CD4-positive, alpha-beta T cell (primary cell): ENCODE measurements around the gene RASA2. TPM values are rescaled to one million over a fixed set of nuclear protein-coding genes. Genes with fewer than 3 reads are reported as not detected.
A peak's percentile ranks its signal among the peaks of the same experiment; 100 is the strongest.

Experiments
- ATAC-seq: fragments of 200-7000 bp; cut with Tn5 transposase; one replicate; pipeline ENCODE4 v1.10.0; 2022; ENCODE audit warnings: mild to moderate bottlenecking; ENCODE audit not compliant: poor library complexity
- CTCF ChIA-PET: fragments of 350-600 bp; sonication (Branson Sonifier 250); formaldehyde crosslinking; loops from one replicate; lab custom pipeline; 2021; ENCODE audit warnings: antibody characterized with exemption, inconsistent platforms; lab: Charles Lee
- POLR2A ChIA-PET: fragments of 350-600 bp; sonication (Branson Sonifier 250); formaldehyde crosslinking; loops from one replicate; lab custom pipeline; 2021; ENCODE audit warnings: antibody characterized with exemption, inconsistent platforms; lab: Charles Lee
- DNase-seq, 14 experiments: peaks; one replicate each; pipeline ENCODE4 v3.0.0-alpha.2; 2013 to 2020; ENCODE audit warnings: mixed read lengths in 2 of 14
- H3K27ac ChIP-seq, 2 donors: one replicate each; pipeline versions ENCODE4 v1.5.1 to v1.7.0; 2013; ENCODE audit warnings: low read length in 2 of 2, low read depth in 1 of 2, mild to moderate bottlenecking in 1 of 2
- H3K27me3 ChIP-seq, 2 experiments: 1 replicate in 1 of 2; 2 replicates in 1 of 2; pipeline versions ENCODE4 v1.6.1 to v1.7.0; 2013; ENCODE audit warnings: low read length in 2 of 2, control low read depth in 1 of 2, mild to moderate bottlenecking in 1 of 2, moderate library complexity in 1 of 2; ENCODE audit not compliant: insufficient read depth in 2 of 2, control insufficient read depth in 1 of 2
- H3K36me3 ChIP-seq: one replicate; pipeline ENCODE4 v1.6.1; 2013; ENCODE audit warnings: low read length, control low read depth; ENCODE audit not compliant: insufficient read depth
- H3K4me1 ChIP-seq: one replicate; pipeline ENCODE4 v1.6.1; 2013; ENCODE audit warnings: low read length, control low read depth; ENCODE audit not compliant: insufficient read depth
- H3K4me3 ChIP-seq: one replicate; pipeline ENCODE4 v1.5.1; 2013; ENCODE audit warnings: mild to moderate bottlenecking, low read length, moderate library complexity
- H3K9me3 ChIP-seq, 2 experiments: 1 replicate in 1 of 2; 2 replicates in 1 of 2; pipeline versions ENCODE4 v1.6.1 to v1.7.0; 2013; ENCODE audit warnings: low read length in 2 of 2, mild to moderate bottlenecking in 2 of 2, control low read depth in 1 of 2, moderate library complexity in 1 of 2; ENCODE audit not compliant: control insufficient read depth in 1 of 2, insufficient read depth in 1 of 2
- H3K27ac Mint-ChIP-seq: one replicate; pipeline ENCODE4 v1.8.0; 2020; ENCODE audit warnings: mixed read lengths
- H3K27me3 Mint-ChIP-seq: one replicate; pipeline ENCODE4 v1.8.0; 2021; ENCODE audit warnings: mixed read lengths
- H3K36me3 Mint-ChIP-seq: one replicate; pipeline ENCODE4 v1.8.0; 2021; ENCODE audit warnings: low read depth, mixed read lengths
- H3K4me1 Mint-ChIP-seq: one replicate; pipeline ENCODE4 v1.8.0; 2021; ENCODE audit warnings: low read depth, mixed read lengths
- H3K4me3 Mint-ChIP-seq: one replicate; pipeline ENCODE4 v1.8.0; 2020; ENCODE audit warnings: mild to moderate bottlenecking, mixed read lengths
- H3K9me3 Mint-ChIP-seq: one replicate; pipeline ENCODE4 v1.8.0; 2020; ENCODE audit warnings: mixed read lengths
- intact Hi-C, 2 experiments: fragments of 100-400 bp; cut with DNase I in 1 of 2; cut with micrococcal nuclease in 1 of 2; formaldehyde crosslinking; loops; one replicate each; pipeline versions ENCODE4 v1.15.1 to v1.9.0; 2023 to 2025; cut with DNase I, micrococcal nuclease
- total RNA-seq, 174 experiments: library from RNA in 2 of 174; stranded (reverse) in 2 of 174; gene quantifications; one replicate each; pipeline ENCODE4 v1.2.3 and lab custom pipeline; 2021 to 2026
- TF ChIP-seq, protein P1 (sequence below): fragments of 200-600 bp; IDR thresholded peaks from one replicate; pipeline ENCODE4 v1.8.0; 2022; ENCODE audit warnings: antibody characterized with exemption, mild to moderate bottlenecking

The RASA2 gene
- total RNA-seq, 2 experiments from 2014 or later, result 96.1 to 96.4 TPM

DNA sequence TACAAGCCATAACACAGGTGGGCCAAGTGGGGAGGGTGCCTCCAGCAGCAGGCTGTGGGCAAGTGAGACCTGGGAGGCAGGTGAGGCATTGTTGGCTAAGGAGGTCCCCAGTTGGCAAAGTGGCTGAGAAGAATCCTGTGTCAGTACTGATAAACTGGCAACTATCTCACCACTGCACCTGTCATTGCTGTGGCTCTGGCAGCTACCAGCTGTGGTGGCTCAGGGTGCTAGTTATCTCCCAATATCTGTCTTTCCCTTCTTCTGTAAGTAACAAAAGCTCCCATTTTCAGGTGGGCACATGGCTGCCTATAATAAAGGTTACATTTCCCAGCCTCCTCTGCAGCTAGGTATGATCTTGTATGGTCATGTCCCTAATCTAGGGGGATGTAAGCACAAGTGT lies 170.7 kb downstream of the RASA2 start:
- Mint-ChIP-seq H3K4me3 (no peak overlapping the region), H3K9me3 (no peaks in the 10 kb centered on the region), H3K27ac (no peak overlapping the region), H3K4me1 (peaks cover 8% of the 10 kb centered on the region), H3K36me3 (no peaks in the 10 kb centered on the region), H3K27me3 (peaks cover 73% of the 10 kb centered on the region)
- CTCF ChIA-PET, result no interaction called here
- POLR2A ChIA-PET, result no interaction called here
- TF ChIP-seq, protein P1, sequence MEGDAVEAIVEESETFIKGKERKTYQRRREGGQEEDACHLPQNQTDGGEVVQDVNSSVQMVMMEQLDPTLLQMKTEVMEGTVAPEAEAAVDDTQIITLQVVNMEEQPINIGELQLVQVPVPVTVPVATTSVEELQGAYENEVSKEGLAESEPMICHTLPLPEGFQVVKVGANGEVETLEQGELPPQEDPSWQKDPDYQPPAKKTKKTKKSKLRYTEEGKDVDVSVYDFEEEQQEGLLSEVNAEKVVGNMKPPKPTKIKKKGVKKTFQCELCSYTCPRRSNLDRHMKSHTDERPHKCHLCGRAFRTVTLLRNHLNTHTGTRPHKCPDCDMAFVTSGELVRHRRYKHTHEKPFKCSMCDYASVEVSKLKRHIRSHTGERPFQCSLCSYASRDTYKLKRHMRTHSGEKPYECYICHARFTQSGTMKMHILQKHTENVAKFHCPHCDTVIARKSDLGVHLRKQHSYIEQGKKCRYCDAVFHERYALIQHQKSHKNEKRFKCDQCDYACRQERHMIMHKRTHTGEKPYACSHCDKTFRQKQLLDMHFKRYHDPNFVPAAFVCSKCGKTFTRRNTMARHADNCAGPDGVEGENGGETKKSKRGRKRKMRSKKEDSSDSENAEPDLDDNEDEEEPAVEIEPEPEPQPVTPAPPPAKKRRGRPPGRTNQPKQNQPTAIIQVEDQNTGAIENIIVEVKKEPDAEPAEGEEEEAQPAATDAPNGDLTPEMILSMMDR, result no peak
- Histone ChIP-seq H3K27me3 (peaks cover 35 to 41% of the 10 kb centered on the region in 2 experiments), H3K4me3 (no peak overlapping the region), H3K4me1 (peaks cover 13% of the 10 kb centered on the region), H3K27ac (no peak overlapping the region), H3K9me3 (peaks cover 0 to 14% of the 10 kb centered on the region in 2 experiments), H3K36me3 (no peaks in the 10 kb centered on the region)
- ATAC-seq, result no peak
- intact Hi-C loops, result no loop called here
- no peak for DNase-seq

DNA sequence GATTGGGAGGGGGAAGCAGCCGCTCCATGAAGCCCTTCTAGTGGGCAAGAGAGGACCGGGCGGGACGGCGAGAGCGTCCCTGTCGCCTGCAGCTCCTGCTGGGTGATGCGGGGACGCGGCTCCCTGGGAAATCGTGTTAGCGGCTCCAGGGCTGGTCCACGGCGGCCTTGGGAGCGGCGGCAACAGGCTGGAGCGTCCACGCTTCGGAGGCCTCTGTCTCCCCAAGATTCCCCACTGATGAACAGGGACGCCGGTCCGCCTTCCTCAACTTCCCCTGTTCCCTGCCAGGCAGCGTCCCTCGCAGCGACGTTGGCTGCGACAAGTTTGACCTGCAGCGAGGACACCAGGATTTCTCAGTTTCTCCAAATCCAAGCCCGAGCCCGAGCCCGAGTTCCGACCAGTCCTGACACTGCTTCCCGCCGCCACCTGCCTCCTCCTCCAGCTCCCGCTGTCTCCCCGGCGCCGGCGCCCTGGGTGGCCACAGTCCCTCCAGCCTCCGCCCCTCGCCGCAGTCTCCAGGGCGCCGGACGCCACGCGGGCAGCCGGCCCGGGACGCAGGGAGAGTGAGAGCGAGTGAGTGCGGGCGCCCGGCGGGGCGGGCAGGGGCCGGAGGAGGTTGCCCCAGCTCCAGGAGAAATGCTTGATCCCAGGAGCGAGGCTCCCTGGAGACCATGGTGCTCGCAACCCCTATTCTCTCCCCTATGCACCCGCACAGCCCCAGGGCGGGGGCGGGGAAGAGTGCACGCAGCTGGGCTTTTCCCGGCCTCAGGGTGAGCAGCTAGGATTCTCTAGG lies 173.2 kb downstream of the RASA2 start:
- peak overlapping the region; percentile 65 for H3K4me3 Mint-ChIP-seq
- POLR2A ChIA-PET, result no interaction called here
- TF ChIP-seq, protein P1, result no peak
- no peaks in the 10 kb centered on the region for H3K9me3 Mint-ChIP-seq
- H3K36me3 Mint-ChIP-seq, result no peaks in the 10 kb centered on the region
- CTCF ChIA-PET, result interaction anchor here (1.2 kb wide), 1 partner anchor 10 kb away, joined by 3 read pairs; no protein-coding TSS in a partner anchor
- Histone ChIP-seq H3K9me3 (peaks cover 0 to 15% of the 10 kb centered on the region in 2 experiments), H3K4me3 (peak overlapping the region; percentile 25), H3K27ac (no peak overlapping the region), H3K36me3 (no peaks in the 10 kb centered on the region), H3K4me1 (peaks cover 13% of the 10 kb centered on the region), H3K27me3 (peaks cover 35 to 41% of the 10 kb centered on the region in 2 experiments)
- H3K27me3 Mint-ChIP-seq, result peaks cover 89% of the 10 kb centered on the region
- H3K27ac Mint-ChIP-seq, result no peak overlapping the region
- intact Hi-C loops, result no loop called here
- ATAC-seq, result no peak
- peak in 1 of 14 experiments; percentile 9 for DNase-seq
- peaks cover 8% of the 10 kb centered on the region for H3K4me1 Mint-ChIP-seq

DNA sequence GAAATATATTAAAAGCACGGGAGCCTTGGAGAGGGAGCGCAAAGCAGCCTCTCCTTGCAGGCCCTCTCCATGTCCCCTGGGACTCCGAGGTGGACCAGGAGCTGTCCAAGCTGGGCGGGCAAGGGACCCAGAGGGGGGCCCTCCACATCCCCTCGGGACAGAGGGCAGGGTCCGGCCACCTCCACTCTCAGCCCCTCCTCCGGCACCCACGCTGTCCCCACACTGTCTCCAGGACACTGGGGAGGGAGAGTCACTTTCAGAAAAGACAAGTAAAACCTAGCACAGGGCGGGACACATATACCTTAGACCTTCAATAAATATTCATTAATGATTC lies 173.8 kb downstream of the RASA2 start:
- Histone ChIP-seq H3K27me3 (peaks cover 35 to 41% of the 10 kb centered on the region in 2 experiments), H3K27ac (no peak overlapping the region), H3K36me3 (no peaks in the 10 kb centered on the region), H3K4me3 (no peak overlapping the region), H3K9me3 (peaks cover 0 to 20% of the 10 kb centered on the region in 2 experiments), H3K4me1 (peaks cover 13% of the 10 kb centered on the region)
- CTCF ChIA-PET, result no interaction called here
- POLR2A ChIA-PET, result no interaction called here
- no peaks in the 10 kb centered on the region for H3K9me3 Mint-ChIP-seq
- H3K27ac Mint-ChIP-seq, result no peak overlapping the region
- H3K4me3 Mint-ChIP-seq, result no peak overlapping the region
- H3K4me1 Mint-ChIP-seq, result peaks cover 8% of the 10 kb centered on the region
- intact Hi-C loops, result no loop called here
- ATAC-seq (no peak), DNase-seq (no peak)
- H3K36me3 Mint-ChIP-seq, result no peaks in the 10 kb centered on the region
- TF ChIP-seq, protein P1, result no peak
- peaks cover 84% of the 10 kb centered on the region for H3K27me3 Mint-ChIP-seq
